Measurements from ENCODE around the gene PCBP4.
A peak's percentile ranks its signal among the peaks of the same experiment; 100 is the strongest.

The PCBP4 gene

GRCh38 chr3:51955175-51955892 lies 11.9 kb downstream of the PCBP4 start, which contains the start of gene GPR62:
TSS of gene GPR62 (plus strand) at chr3:51955381. CDS start at chr3:51955653, 272 bp downstream.
- DNase-seq (ENCODE audit: low spot score) = peak; percentile 92

DNA sequence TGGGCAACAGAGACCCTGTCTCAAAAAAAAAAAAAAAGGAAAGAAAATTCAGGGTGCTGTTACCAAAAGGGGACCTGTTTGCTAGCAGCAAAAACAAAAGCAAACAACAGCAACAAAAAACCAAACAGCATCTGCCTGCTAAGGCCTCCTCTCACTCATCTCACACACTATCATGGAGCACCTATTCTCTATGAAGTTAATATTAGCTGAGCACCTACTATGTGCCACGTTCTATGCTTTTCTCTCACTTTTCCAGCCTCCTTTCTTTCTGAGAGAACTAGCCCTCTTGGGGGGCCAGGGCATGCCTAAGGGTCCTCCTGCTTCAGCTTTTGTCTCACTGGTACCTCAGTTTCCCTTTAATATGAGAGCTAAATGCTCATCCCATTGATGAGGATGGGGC lies 12.5 kb downstream of the PCBP4 start:
- no peak for DNase-seq (ENCODE audit: low spot score)

DNA sequence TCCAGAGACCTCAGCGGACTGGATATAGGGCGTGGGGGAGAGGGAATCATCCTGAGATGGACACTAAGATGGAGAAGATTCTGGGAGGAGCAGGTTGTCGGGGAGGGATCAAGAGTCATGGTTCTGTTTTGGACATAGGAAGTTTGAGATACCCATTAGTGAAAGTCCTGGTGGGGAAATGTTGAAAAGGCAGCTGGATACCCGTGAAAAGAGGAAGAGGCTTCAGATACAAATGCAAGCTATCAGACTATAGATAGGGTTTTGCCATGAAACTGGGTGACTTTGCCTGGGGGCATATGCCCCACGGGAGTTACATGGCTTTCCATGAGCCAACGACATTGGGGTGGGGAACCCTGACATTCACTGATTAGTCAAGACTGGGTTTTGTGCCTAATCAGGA lies 13.1 kb downstream of the PCBP4 start:
- no peak for DNase-seq (ENCODE audit: low spot score)

DNA sequence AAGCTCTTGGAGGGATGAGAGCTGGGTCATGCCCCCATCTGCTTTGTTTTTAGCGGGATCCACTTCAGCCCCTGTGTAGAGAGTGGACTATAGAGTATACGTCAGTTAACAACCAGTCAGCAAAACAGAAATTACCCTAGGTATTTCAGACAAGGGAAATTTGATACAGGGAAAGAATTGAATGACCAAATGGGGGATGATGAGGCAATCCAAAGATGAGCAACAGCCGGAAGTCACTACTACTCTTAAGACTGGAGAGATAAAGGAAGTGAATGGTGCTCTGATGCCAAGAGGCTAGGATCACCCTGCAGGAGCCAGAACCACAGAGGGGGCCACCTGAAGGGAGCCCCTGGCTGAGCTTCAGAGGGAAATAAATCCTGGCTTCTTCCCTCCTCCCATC lies 13.8 kb downstream of the PCBP4 start:
- no peak for DNase-seq (ENCODE audit: low spot score)

- no peak for DNase-seq (ENCODE audit: low spot score)
Measured at GRCh38 chr3:51950899-51951298, 16.4 kb downstream of the PCBP4 start.

DNA sequence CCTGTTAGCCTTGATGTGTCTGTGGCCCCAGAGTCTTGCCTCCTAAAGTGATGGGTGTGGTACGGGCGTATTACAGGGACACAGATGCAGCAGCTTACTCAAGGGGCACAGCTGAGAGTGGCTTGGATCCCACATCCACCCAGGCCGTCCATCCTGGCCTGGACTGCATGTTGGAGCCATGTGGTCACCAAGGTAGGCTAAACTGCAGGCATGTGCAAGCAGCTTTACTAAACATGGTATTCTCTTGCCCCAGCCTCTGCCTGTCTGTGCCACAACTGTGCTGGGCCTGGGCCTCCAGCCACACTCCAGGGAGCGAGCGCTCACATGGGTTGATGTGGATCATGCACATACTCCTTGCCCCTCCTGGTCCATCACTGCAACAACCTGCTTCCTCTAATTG lies 18.1 kb downstream of the PCBP4 start:
- no peak for DNase-seq (ENCODE audit: low spot score)

- no peak for DNase-seq (ENCODE audit: low spot score)
Measured at GRCh38 chr3:51948016-51948580, 19.2 kb downstream of the PCBP4 start.

- DNase-seq (ENCODE audit: low spot score) = no peak
Measured at GRCh38 chr3:51947215-51947900, 19.9 kb downstream of the PCBP4 start.

- no peak for DNase-seq (ENCODE audit: low spot score)
Measured at GRCh38 chr3:51946796-51947195, 20.5 kb downstream of the PCBP4 start.

DNA sequence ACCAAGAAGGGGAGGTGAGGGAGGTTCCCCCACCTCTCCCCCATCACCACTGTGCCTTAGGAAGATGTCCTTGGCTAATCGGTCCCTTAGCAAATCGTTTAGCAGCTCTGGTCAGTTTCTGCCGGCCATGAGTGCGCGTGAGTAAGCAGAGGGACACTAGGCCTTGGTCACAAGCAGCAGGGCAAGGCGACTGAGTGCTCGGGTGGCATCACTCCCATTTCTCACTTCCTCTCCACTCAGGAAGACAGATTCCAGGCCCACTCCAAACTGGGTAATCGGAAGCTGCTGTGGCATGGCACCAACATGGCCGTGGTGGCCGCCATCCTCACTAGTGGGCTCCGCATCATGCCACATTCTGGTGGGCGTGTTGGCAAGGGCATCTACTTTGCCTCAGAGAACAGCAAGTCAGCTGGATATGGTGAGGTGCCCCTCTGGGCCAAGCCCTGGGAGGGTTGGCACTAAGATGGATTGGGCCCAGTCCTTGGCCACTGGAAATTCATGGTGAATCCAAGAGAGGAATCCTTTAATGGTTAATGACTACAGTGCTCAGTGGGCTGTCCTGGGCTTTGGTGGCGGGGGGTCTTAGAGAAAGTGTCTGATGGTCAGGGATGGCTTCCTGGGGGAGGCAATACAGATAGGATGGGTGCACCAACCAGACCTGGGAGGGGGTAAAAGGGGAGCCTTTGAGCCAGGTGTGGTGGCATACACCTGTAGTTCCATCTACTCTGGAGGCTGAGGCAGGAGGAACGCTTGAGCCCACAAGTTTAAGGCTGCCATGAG lies 21.1 kb downstream of the PCBP4 start:
- no peak for DNase-seq (ENCODE audit: low spot score)

- DNase-seq (ENCODE audit: low spot score) = no peak
Measured at GRCh38 chr3:51945031-51945840, 22.0 kb downstream of the PCBP4 start.

- DNase-seq (ENCODE audit: low spot score) = no peak
Measured at GRCh38 chr3:51944451-51945021, 22.7 kb downstream of the PCBP4 start.

GRCh38 chr3:51943451-51944391 lies 23.5 kb downstream of the PCBP4 start:
- no peak for DNase-seq (ENCODE audit: low spot score)

- DNase-seq (ENCODE audit: low spot score) = no peak
Measured at GRCh38 chr3:51942603-51943450, 24.4 kb downstream of the PCBP4 start.

- peak; percentile 100 for DNase-seq (ENCODE audit: low spot score)
Measured at GRCh38 chr3:51941798-51942602, 25.3 kb downstream of the PCBP4 start, which contains the start of the genes PARP3 and RRP9. TSS of gene PARP3 (plus strand) at chr3:51942363. CDS start at chr3:51943356, 993 bp downstream. TSS of gene RRP9 (minus strand) at chr3:51941904. CDS start at chr3:51941867, 37 bp downstream.

DNA sequence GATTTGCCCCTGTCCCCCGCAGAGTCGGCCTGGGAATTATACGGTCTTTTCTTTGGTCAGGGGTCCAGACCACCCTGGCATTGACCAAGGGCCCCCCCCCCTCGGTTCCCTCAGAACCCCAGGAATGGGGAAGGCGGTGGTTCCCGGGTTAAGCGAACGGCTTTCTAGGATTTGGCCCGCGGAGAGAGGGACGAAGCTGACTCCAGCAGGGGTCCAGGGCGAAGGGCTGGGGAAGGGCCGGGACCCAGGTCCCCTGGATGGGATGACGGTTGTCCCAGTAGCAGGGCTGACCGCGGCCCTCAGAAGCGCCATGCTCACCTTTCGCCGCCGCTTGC lies 25.8 kb downstream of the PCBP4 start:
- DNase-seq (ENCODE audit: low spot score) = no peak

GRCh38 chr3:51940648-51941462 lies 26.4 kb downstream of the PCBP4 start:
- no peak for DNase-seq (ENCODE audit: low spot score)
